ENCODE results near the gene LGALS3BP.
A peak's percentile ranks its signal among the peaks of the same experiment; 100 is the strongest.
"Not testable (repeated sequence)": the region's sequence is repeated elsewhere in the genome, so short reads cannot be mapped to it uniquely, and the experiment has no call there.

LGALS3BP gene

GRCh38 chr17:78980624-78980972, 875 bp upstream of the LGALS3BP start:
- DNase-seq (ENCODE audit: low read depth), result no peak

GRCh38 chr17:78977997-78978973, 1.4 kb downstream of the LGALS3BP start:
- no peak for DNase-seq (ENCODE audit: low read depth)

- no peak for DNase-seq (ENCODE audit: low read depth)
These were observed 2.1 kb downstream of the LGALS3BP start for GRCh38 chr17:78977681-78977943.

GRCh38 chr17:78976907-78977680, 2.6 kb downstream of the LGALS3BP start:
- no peak for DNase-seq (ENCODE audit: low read depth)

GRCh38 chr17:78974635-78975591, 4.8 kb downstream of the LGALS3BP start:
- peak; percentile 78 for DNase-seq (ENCODE audit: low read depth)

- DNase-seq (ENCODE audit: low read depth), result no peak
These were observed 5.8 kb downstream of the LGALS3BP start for GRCh38 chr17:78973792-78974520.

- DNase-seq (ENCODE audit: low read depth), result no peak
These were observed 6.5 kb downstream of the LGALS3BP start for GRCh38 chr17:78973196-78973595.

GRCh38 chr17:78972507-78973105, 7.1 kb downstream of the LGALS3BP start:
- no peak for DNase-seq (ENCODE audit: low read depth)

GRCh38 chr17:78971756-78972506, 7.8 kb downstream of the LGALS3BP start:
- no peak for DNase-seq (ENCODE audit: low read depth)

GRCh38 chr17:78970834-78971755, 8.6 kb downstream of the LGALS3BP start:
- peak; percentile 90 for DNase-seq (ENCODE audit: low read depth)

GRCh38 chr17:78969865-78970264, 9.9 kb downstream of the LGALS3BP start:
- DNase-seq (ENCODE audit: low read depth), result no peak

- peak; percentile 47 for DNase-seq (ENCODE audit: low read depth)
These were observed 11.9 kb downstream of the LGALS3BP start for GRCh38 chr17:78967782-78968362.

- DNase-seq (ENCODE audit: low read depth), result no peak
These were observed 12.7 kb downstream of the LGALS3BP start for GRCh38 chr17:78966910-78967600.

GRCh38 chr17:78966123-78966813, 13.5 kb downstream of the LGALS3BP start:
- DNase-seq (ENCODE audit: low read depth), result no peak

- DNase-seq (ENCODE audit: low read depth), result no peak
These were observed 14.2 kb downstream of the LGALS3BP start for GRCh38 chr17:78965491-78965924.

- DNase-seq (ENCODE audit: low read depth), result no peak
These were observed 16.3 kb downstream of the LGALS3BP start for GRCh38 chr17:78963378-78963777.

GRCh38 chr17:78962984-78963348, 16.8 kb downstream of the LGALS3BP start:
- DNase-seq (ENCODE audit: low read depth), result not testable (repeated sequence)
